Suppressor macrophage (primary cell): ENCODE measurements around the gene ERBB2.
A peak's percentile ranks its signal among the peaks of the same experiment; 100 is the strongest.

ENCODE experiments used
- DNase-seq, 4 experiments: peaks; one replicate each; pipeline ENCODE4 v3.0.0-alpha.2; 2020 to 2022

The ERBB2 gene

DNA sequence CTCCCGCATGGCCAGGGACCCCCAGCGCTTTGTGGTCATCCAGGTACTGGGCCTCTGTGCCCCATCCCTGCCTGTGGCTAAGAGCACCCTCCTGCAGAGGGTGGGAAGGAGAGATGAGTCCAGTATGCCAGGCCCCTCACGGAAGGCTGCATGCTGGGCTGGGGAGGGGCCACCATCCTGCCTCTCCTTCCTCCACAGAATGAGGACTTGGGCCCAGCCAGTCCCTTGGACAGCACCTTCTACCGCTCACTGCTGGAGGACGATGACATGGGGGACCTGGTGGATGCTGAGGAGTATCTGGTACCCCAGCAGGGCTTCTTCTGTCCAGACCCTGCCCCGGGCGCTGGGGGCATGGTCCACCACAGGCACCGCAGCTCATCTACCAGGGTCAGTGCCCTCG is 26.8 kb downstream of the ERBB2 start:
- DNase-seq = no peak

DNA sequence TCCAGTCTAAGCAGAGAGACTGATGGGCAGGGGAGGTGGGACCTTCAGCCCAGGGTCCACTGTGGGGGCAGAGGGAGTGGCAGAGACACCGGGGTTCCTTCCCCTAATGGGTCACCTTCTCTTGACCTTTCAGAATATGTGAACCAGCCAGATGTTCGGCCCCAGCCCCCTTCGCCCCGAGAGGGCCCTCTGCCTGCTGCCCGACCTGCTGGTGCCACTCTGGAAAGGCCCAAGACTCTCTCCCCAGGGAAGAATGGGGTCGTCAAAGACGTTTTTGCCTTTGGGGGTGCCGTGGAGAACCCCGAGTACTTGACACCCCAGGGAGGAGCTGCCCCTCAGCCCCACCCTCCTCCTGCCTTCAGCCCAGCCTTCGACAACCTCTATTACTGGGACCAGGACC is 27.7 kb downstream of the ERBB2 start:
- DNase-seq = no peak

DNA sequence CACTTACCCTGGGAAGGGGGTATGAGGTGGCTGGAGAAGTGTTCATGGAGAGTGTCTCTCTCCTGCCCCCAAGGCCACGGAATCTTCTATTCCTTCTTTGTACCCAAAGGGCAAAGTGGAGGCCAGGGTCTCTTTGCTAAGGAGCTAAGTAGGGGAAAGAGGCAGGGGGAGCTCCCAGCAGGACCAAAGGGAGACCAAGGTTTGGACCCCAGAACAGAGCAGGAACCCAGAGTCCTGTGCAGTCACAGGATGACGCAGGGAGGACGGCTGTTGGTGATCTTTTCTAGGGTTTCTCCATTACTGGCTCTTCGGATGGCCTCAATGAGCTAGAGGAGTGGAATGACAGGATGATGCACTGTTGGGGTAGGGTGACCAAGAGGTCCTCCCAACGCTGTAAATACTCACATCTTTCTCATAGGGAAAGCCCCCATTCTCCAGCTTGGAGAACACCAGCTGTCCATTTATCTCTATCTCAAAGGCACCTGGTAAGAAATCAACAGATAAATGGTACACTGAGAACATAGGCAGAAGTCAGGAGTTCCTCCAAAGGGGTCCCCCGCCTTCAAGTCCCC is 29.5 kb downstream of the ERBB2 start:
- DNase-seq = no peak

DNA sequence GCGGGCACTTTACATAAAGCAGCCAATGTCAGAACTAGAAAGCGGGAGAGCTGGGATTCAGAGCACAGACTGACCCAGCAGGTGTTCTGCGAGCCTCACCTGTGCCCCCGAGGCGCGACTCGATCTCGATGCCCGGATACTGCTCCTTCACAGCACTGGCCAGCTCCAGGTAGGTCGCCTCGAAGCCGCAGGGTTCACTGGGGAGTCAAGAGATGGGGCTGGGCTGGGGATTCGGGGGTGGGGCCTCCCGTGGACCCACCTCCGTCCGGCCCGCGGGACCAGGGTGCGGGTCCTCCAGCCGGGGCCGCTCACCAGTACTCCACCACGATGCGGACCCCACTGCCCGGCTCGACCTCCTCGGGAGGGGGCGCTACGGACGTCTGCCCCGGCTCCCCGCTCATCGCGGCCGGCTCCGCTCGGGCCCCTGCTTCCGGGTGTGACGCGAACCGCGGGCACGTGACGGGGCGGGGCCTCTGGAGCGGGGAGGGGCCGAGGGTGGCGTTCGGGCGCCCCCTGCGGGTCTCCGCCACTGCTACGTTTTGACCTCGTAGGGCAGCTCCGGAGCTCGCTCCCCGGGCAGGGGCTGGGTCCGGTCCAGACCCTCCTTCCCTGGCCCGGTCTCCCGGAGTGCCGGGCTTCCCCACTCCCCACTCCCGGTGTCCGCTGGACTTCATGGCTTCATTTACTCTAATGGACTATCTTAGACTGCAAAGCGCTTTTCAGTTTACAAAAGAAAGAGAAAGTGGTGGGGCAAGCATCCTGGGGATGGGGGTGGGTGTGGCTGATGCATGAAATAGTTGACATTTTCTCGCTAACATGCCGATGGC is 30.4 kb downstream of the ERBB2 start, which contains the start of gene MIEN1:
Gene MIEN1 (minus strand): TSS at position 438 of the 827 bp plus-strand sequence. CDS start 37 bp downstream, at position 401.
- peak; percentile 91 to 97 (median 96) for DNase-seq

DNA sequence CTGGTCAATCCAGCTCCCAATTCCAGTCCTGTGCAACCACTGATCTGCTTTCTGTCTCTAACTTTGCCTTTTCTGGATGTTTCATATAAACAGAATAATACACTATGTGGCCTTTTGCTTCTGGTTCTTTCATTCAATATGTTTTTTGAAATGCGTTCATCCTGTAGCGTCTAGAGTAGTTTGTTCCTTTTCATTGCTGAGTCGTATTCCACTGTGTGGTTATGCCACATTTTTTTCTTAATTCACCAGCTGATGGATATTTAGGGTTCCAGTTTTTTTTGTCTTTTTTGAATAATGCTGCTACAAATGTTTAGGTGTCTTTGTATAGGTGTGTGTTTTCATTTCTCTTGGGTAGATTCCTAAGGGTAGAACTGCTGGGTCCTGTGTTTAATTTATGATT is 32.7 kb downstream of the ERBB2 start:
- no peak for DNase-seq

DNA sequence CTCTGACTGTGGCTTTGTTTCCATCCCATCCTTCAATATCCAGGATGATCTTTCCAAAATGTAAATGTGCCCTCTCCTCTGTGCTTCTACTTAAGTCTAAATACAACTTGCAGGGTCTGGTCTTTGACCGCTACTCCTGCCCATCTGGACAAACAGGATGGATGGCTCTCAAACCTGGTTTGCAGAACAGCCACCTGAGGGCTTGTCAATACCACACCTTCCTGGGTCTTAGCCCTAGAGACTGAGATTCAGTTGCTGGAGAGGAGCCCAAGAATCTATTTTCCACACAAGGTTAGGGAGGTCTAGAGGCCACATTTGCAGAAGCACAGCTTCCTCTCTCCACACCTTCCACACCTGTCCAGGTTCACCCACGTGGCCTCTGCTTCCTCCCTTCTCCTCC is 36.0 kb downstream of the ERBB2 start:
- DNase-seq = no peak

DNA sequence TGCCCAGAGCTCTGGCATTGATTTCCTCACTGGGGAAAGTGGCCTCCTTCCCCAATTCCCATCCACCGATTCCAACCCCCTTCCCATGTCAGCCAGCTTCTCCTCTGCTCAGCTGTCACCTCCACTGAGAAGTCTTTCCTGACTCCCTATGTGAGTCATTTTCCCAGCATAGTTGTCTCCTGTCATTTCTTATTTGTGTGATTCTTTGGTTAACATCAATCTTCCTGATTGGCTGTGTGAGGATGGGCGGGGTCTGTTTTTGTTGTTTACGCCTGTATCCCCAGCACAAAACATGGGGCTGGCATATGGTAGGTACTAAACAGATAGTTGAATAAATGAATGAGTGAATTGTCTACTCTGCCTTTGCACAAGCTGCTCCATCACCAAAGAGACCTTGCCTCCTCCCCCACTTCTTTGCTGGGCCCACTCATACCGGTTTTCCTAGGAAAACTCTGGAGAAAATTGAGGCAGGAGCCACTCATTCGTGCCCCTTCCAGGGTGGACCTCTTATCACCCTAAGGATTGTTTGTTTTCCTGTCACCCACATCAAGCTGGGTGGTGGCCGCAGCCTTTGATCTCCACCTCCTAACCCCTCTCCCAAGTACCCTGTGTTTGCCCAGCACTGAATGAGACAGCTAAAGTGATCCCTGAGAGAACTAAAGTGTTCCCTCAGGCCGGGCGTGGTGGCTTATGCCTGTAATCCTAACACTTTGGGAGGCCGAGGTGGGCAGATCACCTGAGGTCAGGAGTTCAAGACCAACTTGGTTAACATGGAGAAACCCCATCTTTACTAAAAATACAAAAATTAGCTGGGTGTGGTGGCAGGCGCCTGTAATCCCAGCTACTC is 36.7 kb downstream of the ERBB2 start:
- DNase-seq = no peak

DNA sequence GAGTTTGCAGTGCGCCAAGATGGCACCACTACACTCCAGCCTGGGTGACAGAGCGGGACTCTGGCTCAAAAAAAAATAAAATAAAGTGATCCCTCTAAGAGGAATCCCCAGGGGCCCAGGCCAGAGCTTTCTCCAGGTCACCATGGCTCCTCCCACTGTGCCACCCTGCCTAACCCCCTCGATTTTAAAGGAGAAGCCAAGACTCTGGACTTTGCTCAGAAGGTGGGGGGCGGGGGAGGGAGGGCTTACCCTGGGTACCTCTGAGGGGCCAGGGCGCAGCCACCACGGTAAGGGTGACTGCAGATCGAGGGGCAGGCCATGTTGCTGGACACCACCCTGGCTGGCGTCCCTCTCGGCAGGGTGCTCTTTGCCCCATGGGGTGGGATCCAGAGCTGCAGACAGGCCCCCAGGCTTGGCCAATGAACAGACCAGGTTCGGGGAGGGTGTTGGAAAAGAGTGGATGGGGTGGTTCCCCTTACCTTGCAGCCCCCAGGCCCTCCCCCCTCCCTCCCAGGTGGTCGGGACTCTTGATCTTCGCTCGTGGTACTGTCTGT is 37.4 kb downstream of the ERBB2 start:
- no peak for DNase-seq

DNA sequence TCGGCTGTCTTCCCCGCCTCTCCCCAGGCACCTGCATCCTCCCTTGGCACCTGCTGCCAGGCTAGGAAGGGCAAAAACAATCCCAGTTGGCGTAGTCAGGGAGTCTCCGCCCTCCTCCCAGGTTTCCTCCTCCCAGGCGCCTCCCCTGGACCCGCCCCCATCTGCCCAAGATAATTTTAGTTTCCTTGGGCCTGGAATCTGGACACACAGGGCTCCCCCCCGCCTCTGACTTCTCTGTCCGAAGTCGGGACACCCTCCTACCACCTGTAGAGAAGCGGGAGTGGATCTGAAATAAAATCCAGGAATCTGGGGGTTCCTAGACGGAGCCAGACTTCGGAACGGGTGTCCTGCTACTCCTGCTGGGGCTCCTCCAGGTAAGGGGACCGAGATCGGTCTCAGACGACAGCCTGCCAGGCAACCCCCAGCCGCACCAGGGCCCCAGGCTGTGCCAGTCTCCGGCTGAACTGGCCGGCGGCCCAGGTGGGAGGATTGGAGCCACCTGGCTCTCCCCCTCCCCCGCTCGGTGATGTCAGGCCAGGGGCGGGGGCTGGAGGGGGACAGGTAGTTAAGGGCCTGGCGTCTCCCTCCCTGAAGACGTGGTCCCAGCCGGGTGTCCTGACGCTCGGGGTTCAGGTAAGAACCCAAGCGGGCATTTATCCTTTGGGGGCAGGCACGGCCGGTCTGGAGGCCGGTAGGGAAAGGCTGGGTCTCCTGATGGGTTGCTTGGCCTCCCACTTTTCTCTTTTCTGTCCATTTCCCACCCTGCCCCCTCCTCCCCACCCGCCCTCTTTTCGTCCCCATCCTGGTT is 38.1 kb downstream of the ERBB2 start, which contains the start of gene GRB7:
Gene GRB7 (plus strand): TSS at position 179 of the 808 bp plus-strand sequence. CDS start 4,364 bp downstream, outside the sequence.
- peak in 2 of 4 experiments; percentile 10 to 32 for DNase-seq

DNA sequence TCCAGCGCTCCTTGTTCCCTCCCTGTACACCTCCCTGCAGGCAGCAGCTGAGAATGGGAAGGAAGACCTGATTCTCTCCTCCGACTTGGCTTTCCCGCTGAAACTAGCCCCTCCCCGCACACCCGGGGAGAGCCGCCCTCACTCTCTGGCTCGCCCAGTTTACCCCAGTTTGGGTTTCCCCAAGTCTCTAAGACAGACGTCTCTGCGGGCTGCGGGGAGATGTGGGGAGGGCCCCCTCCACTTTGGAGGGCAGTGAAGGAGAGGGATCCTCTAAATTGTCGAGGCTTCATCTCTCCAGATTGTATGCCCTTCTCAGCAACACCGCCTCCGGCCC is 38.7 kb downstream of the ERBB2 start:
- DNase-seq = no peak

DNA sequence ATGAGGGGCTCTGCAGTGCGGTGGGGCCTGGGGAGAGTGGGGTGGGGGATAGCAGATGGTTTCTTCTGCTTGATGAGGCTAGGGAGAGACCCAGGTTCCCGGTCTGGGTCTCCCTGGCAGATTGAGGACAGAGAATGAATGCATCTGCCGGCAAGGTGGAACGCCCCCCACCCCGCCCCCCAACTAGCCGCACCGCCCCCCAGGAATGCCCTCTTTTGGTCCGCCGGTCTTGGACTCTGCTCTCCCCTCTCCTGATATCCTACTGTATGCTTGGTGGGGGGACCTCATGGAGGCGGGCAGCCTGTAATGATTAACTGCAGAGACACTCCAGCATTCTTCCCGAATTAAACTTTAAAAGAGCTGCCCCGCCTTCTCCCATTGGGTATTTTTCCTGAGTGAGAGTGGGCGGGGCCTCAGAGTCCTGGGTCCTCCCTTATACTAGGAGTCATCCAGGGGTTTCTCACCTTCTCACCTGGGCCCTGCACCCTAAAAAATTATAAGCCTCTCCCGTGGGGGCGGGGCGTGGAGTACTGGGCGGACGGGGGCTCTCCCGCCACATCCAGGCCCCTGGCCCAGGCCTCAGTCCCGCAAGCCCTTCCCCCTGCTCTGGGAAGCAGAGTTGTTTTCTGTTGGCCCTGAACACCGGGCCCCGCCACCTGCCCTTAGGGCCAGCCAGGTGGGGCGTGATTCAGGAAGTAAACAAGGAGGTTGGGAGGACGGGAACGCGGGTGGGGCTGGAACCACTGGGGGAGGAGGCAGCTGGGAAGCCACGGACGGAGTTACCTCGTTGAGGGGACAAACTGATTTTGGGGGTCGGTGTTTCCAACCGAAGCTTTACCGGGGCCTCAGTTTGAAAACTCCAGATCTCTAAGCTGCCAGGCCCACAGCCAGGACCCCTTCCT is 39.4 kb downstream of the ERBB2 start:
- peak in 1 of 4 experiments; percentile 10 for DNase-seq

DNA sequence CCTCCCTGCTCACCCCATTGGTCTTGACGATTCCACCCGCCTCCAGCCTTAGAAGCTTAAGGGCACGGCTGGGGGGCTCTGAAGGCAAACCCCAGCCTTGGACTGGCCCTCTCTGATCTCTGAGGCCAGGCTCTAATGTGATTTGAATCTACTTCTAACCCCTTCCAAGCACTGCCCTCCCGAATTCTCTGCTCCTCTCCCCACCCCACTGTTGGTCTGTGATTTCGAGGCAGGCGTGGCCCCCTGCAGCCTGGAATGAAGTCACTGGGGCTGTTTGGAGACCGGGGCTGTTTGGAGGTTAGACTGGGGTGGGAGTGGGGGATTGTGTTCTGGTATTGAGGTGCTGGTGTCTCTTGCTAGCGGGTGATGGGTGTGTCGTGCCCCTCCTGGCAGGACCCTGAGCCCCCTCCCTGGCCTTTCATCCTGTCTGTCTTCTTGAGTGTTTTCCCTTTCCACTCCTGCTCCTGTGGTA is 40.1 kb downstream of the ERBB2 start:
- no peak for DNase-seq

DNA sequence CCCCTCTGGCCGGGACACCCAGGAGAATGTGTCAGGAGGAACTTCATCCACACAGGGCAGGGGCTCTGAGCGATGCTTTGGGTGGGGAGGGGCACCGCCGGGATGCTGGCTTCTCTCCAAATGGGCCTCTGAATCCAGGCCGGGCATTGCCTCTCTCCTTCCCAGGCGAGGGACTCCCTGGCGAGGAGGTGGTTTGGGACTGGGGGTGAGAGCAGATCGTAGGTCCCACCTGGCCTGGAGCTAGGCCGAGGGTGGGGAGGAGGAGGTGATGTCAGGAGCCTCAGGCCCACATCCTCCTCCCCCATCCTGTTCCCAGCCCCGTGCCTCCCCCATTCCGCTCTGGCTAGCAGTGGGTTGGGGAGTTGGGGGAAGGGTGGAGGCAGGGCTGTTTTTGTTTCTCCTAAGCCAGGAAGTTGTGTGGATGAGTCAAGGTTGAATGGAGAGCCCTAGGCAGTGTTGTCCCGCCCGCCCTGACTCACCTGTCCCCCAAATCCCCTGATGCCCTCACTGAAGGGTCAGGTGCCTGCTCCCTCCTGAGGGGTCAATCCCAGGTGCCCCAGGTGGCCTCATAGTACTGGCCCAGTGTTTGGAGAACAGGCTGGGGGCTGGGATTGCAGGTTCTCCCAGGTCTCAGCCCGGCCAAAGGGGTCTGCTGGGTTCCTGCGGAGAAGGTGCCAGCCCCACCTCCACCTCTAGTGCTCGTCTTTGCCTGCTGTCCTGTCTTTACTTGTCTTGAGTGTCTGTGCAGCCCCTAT is 40.7 kb downstream of the ERBB2 start:
- no peak for DNase-seq

DNA sequence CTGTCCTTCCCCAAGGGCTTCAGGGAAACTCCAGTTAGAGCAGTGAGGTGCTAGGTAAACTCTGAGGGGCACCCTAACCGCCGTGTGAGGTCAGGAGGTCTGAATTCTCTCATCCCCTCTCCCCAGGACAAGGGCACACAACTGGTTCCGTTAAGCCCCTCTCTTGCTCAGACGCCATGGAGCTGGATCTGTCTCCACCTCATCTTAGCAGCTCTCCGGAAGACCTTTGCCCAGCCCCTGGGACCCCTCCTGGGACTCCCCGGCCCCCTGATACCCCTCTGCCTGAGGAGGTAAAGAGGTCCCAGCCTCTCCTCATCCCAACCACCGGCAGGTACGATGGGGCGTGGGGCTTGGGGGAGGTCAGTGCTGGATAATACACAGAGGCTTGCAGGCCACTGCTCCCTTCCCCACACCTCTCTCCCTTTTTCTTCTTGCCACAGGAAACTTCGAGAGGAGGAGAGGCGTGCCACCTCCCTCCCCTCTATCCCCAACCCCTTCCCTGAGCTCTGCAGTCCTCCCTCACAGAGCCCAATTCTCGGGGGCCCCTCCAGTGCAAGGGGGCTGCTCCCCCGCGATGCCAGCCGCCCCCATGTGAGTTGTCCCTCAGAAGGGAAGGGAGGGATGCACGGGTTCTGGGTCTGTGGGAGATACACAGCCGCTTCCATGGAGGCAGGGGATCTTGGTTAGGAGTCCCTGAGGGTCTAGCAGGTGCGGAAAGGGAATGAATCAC is 42.4 kb downstream of the ERBB2 start:
- no peak for DNase-seq

DNA sequence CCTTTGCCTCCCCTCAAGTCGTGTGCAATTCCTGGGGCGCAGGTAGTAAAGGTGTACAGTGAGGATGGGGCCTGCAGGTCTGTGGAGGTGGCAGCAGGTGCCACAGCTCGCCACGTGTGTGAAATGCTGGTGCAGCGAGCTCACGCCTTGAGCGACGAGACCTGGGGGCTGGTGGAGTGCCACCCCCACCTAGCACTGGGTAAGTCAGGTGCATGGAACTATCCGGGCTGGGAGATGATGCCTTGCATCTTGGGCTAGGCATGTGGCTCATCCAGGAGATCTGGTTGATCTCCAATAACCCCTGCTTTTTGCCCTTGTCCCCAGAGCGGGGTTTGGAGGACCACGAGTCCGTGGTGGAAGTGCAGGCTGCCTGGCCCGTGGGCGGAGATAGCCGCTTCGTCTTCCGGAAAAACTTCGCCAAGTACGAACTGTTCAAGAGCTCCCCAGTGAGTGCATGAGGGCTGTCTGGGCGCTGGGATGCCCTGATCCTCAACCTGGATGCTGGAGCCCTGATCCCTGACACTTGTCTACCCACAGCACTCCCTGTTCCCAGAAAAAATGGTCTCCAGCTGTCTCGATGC is 43.1 kb downstream of the ERBB2 start:
- DNase-seq = no peak

DNA sequence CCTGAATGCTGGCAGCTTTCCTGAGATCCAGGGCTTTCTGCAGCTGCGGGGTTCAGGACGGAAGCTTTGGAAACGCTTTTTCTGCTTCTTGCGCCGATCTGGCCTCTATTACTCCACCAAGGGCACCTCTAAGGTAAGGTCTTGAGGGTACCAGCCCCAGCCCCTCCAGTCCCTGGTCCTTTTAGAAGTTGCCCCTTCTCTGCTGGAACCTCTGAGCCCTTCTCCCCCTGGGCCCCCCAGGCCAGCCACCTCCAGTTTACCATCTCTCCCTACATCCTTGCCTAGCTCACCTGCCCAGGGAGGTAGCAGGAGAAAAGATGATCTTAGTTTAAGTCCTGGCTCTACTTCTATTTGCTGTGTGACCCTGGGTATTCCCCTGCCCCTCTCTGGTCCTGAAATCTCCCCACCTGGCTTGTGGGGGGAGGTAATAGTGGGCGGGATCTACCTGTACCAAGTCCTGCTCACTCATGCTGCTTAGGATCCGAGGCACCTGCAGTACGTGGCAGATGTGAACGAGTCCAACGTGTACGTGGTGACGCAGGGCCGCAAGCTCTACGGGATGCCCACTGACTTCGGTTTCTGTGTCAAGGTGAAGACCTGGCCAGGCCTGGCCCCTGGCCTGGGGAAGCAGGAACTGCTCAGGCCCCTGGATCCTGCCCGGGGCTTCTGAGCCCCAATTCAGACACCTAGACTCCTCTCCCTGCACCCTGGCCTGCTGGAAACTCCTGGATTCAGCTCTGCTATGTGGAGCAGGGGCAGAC is 44.4 kb downstream of the ERBB2 start:
- DNase-seq = no peak

DNA sequence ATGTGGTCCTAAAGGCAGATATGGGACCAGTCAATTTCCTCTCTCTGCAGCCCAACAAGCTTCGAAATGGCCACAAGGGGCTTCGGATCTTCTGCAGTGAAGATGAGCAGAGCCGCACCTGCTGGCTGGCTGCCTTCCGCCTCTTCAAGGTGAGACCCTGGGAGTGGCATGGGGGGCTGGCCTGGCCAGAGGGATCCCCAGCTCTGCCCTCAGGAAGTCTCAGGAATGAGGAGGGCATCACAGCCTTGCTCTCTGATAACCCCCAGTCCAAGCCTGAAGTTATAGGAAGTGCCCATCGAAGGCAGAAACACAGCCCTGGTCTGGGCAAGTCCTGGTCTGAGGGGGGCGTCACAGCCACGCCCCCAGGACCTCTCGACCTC is 45.0 kb downstream of the ERBB2 start:
- DNase-seq = no peak
